Stimulated activated CD4-positive, alpha-beta T cell treated with anti-CD3 and anti-CD28 coated beads, Interleukin-2, amount 100 ng/mL, for 4 hours (primary cell): Measurements from ENCODE around the gene STIP1.
A peak's percentile ranks its signal among the peaks of the same experiment; 100 is the strongest.
"Not testable (repeated sequence)": the region's sequence is repeated elsewhere in the genome, so short reads cannot be mapped to it uniquely, and the experiment has no call there.

Source experiments
- DNase-seq: peaks from one replicate; pipeline ENCODE4 v3.0.0-alpha.2; 2020; ENCODE audit warnings: low read depth

The STIP1 gene

DNA sequence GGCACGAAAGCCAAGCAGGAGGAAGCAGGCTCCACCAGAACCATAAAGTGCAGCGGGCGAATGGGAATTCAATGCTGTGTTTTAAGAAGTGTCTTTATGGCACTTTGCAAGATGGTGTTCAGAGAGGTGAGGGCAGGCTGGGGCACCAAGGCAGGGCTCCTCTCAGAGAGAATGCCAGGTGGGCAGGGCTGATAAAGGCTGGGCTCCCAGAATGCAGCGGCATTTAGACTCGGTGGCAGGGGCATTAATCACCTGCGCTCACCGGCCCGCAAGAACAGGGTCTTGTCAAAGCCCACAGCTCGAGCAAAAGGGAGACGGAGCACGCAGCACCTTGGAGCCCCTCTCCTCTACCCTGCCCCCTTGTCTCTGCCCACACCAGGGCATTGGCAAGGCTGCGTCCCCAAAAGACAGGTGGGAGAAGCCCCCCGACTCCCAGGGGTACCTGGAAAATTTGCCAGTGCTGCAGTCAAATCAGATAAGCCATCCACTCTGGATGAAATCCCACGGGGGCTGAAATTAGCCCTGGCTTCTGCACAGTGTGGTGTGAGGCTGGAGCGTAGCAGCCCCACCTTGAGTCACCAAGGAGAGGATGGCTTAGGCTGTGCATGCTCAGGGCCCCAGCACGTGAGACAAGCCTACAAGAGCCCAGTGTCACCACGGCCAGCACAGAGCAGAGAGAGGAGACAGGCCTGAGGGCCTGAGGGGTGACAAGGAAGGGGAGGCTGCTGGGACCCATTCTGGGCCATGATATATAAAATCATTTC lies 28.2 kb upstream of the STIP1 start:
- no peak for DNase-seq

DNA sequence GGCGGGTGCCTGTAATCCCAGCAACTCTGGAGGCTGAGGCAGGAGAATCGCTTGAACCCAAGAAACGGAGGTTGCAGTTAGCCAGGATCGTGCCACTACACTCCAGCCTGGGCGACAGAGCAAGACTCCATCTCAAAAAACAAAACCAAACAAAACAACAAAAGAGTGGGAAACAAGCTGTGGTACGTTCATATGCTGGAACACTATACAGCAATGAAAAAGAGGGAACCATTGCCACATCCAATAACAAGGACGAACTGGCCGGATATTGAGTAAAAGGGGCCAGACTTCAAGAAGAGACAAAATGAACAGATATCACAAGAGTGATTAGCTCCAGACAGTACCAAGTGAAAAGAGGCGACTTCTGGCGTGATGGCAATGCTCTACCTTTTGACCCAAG lies 24.9 kb upstream of the STIP1 start:
- no peak for DNase-seq

DNA sequence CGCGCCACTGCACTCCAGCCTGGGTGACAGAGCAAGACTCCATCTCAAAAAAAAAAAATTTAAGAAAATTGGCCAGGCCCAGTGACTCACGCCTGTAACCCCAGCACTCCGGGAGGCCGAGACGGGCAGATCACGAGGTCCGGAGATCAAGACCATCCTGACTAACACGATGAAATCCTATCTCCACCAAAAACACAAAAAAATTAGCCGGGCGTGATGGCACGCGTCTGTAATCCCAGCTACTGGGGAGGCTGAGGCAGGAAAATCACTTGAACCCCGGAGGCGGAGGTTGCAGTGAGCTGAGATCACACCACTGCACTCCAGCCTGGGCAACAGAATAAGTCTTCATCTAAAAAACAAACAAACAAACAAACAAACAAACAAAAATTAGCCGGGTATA lies 23.2 kb upstream of the STIP1 start:
- DNase-seq: not testable (repeated sequence)

DNA sequence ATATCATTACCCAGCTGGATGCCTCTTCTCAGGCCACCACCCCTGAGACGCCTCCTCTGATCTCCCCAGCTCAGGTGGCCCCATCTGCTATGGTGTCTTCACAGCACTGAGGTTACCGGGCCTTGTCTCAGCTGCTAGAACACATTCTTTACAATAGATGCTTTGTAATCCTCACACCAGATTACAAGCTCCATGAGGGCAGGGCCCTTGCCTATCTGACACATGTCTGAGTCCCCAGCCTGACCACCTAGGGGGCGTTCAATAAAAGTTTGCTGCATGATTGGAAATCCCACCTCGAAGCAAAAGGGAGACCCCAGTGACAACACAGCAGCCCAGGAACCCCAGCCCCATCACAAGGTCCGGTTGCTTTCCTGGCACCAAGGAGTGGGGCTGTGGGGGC lies 22.0 kb upstream of the STIP1 start:
- DNase-seq: no peak

DNA sequence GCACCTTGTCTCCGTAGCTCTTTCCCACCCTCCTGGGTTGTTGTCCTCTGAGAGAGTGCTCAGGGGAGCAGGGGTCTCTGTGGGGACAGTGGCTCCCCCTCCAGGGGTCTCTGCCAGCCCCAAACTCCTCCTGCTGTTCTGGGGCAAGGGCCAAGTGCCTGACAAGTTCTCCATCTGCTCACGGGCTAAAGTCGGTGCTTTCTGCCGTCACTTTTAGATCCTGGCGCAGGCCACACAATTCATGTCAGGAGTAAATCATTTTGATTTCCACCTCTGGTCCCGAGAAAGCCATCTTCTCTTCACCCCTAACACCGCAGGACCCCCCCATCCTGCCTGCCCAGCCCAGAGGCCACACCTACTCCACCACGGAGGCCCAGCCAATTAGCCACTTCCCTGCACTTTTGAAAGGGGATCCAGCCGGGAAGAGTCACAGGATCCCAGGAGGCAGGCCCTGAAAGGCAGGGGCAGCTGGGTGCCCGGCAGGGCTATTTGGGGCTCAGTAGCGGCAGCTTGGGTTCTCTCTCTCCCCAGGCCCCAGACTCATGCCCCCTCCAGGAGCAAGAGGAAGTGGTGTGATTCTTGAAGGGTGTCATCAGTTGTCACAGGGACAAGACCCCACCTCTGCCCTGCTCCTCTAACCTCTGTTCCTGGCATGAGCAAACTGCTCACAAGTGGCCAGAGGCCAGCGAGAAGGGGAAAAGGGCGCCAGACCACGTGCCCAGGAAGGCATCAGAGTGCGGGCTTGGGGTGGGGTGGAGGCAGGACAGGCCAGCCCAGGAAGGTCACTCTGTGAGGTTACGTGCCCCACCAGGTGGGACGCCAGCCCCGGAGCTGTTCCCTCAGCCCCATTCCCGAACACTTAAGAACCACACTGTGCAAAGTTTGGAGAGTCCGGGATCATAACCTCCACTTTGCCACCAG lies 21.3 kb upstream of the STIP1 start:
- no peak for DNase-seq

DNA sequence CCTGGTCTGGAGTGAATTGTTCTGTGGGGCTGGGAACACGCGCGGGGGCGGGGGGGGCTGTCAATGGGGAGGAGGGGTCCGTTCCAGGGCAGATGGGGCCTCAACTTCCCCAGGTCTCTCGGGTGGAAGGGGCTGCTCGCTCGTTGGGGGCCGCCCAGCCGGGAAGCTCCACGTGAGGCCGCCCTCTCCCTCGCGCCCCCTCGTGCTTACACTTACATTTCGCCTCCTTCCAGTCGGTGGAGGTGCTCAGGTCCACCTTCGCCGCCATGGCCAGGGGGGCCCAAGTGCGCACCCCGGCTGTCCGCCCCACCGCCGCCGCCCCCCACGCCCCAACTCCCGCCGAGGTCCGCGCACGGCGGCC lies 20.5 kb upstream of the STIP1 start:
- DNase-seq: no peak

DNA sequence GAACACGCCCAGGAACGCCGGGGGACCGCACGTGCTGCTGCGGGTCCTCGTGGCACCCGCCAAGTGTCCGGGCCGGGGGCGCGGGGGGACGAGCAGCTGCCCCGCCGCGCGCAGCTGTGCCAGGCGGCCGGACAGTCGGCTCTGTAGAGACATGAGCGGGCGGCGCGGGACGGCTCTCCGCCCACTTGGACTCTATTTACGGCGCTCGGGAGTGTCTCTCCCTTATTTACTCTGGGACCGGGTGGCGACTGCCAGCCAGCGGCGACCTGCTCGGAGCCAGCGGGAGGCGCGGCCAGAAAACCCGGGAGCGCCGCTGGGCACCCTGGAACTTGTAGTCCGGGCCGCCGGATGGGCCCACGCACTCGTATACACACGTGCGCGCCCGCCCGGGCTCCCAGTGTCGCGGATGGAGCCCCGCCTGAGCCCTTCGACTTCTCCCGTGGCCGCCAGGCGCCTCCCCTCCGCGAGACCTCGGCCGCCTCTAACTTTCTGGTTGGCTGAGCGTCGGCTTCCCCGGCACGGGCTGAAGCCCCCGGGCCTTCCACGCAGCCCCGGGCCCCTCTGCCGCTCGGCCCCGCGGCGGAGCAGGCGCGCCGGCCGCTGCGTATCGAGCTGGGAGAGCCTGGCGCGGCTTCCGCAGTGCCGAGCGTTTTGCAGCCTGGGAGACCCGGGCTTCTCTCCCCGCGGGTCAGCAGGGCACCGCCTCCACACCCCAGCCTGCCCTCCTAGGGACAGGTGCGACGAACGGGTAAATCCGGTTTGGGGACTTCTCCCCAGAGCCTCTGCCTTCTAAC lies 19.9 kb upstream of the STIP1 start, which contains the start of gene MACROD1:
MACROD1 (minus strand) TSS at position 272 of the 794 bp plus-strand sequence; CDS start at position 153, 119 bp downstream.
- DNase-seq: peak; percentile 81

DNA sequence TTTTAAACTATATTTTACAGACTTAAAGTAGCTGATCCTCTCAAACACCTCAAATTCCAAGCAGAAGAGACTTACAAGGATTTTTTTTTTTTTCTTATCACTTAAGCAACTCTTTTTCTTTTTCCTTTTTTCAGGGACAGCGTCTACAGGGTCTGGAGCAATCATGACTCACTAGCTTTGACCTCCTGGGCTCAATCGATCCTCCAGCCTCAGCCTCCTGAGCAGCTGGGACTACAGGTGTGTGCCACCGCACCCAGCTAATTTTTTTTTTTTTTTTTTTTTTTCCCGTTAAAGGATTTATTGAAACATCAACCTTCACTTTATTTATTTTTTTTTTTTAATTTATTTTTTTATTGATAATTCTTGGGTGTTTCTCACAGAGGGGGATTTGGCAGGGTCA lies 15.6 kb upstream of the STIP1 start:
- DNase-seq: no peak

DNA sequence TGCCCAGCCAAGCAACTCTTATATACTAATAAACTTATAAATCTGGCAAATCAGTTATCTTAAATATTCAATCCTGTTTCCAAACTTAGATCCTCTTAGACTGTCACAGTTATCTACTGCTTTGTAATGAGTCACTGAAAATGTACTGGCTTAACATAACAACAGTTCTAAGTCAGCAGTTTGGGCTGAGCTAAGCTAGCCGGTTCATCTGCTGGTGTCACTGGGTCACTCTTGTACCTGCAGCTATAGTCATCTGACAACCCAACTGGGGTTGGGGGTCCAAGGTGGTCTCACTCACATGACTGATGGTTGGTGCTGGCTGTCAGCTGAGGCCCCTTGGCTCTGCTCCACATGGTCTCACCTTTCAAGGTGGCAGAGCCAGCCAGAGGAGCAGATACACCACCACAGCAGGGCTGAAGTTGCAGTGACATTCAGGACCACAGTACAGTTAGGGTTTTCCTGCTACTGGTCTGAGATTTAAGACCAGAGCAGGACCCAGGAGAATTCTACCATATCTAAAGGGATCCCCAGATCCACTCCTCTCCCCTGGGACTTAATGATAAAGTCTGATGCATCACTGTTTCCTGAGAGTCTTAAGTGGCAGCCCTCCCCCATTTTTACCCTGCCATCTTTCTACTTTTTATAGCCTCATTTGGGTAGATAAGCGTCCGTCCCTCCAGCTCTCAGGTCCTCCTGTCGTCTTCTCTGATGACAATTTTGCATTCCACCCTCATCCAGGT lies 12.2 kb upstream of the STIP1 start:
- no peak for DNase-seq

DNA sequence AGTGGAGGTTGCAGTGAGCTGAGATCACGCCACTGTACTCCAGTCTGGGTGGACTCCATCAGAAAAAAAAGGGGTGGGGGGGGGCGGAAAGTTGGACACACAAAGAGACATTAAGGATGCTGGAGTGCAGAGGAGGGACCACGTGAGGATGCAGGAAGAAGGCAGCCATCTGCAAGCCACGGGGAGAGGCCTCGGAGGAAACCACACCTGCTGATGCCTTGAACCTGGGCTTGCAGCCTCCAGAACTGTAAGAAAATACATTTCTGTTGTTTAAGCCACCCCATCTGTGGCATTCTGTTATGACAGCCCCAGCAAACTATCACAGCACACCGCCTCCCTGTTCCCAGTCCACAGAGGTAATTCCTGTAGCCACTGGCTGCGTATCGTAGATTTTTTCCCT lies 9.2 kb upstream of the STIP1 start:
- no peak for DNase-seq

DNA sequence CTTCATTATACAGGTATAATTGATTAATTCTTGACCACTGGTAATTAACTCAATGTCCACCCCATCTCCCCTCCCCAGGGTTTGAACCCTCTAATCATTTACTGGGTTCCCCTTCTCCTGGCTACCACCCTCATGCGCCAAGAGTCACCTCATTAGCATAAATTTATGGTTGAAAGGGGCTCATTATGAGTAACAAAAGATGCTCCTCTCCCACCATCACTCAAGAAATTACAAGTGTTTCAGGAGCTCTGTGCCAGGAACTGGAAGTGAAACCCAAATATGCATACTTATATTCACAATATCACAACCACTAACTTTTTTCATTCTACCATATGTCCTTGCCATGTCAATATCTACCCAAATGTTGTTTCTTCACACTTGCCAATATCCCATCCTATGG lies 7.8 kb upstream of the STIP1 start:
- no peak for DNase-seq

DNA sequence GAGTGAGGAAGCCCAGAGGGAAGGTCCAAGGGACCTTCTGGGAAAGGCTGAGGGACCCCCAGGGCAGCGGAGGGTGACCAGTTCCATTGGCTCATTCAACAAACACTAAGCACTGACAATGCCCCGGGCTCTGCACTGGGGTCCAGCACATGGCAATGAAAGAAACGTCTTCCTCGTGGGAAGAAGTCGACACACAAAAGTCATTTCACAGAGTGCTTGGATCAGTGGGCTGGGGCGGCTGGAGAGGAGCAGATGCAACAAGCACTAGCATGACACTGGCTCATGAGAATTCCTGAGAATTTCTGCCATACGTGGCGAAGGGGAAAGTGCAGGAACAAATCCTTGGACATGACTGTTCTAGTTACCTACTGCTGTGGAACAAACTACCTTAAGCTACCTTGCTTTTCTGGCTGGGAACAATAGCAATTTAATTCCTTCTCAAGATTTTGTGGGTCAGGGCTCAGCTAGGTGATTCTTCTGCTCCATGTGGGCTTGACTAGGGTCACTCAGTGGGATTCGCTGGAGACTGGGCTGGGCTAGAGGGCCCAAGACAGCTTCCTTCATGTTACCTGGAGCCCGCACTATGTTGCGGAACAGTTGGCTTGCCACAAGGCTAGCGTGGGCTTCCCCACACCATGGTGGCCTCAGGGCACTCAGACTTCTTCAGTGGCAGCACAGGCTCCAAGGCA lies 6.9 kb upstream of the STIP1 start:
- DNase-seq: no peak

DNA sequence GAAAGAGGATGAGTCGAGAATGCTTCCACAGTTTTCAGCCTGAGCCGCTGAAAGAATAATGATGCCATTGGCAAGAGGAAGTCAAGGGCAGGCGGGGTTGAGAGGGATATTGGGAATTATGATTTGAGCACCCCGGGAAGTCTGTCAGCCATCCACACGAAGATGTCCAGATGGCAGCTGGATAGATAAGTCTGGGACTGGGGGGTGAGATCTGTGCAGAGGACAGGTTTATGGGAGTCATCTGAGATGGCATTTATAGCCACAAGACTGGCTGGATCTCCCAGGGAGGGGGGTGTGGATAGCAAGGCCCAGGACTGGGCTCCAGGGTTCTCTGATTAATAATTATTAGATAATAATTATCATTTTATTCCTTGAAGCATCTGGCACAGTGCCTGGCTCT lies 5.1 kb upstream of the STIP1 start:
- DNase-seq: no peak

DNA sequence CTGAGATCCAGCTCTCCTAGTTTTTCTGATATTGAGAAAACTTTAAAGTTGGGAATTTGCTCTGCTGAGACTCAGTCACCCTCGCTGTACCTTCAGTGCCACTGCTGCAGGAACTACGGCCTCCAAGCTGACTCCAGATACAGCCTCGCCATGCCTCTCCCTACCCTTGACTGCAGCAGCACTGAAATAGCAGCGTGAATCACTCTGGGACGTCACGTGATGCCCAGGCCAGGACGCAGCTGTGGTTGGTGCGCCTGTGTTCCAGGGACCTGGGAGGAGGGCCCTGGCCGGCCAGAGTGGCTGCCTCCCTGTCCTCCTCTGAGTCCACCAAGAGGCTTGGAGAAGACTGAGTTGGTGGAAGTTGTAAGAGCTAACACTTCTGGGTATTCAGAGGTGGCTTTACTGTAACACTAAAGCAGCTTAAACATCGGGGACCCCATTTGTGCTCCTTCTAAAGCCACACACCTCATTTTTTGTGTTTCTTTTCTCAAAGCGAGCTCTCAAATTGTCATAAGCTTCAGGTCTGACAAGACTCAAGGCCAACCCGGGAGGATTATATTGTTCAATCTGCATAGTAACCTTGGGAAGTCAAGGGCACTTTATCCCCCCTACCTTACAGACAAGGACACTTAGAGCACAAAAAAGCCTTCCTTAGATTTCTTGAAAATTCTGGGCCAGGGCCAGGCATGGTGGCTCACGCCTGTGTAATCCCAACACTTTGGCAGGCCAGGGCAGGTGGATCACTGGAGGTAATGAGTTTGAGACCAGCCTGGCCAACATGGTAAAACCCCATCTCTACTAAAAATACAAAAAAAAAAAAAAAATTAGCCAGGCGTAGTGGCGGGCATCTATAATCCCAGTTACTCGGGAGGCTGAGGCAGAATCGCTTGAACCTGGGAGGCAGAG lies 4.2 kb upstream of the STIP1 start:
- DNase-seq: no peak

DNA sequence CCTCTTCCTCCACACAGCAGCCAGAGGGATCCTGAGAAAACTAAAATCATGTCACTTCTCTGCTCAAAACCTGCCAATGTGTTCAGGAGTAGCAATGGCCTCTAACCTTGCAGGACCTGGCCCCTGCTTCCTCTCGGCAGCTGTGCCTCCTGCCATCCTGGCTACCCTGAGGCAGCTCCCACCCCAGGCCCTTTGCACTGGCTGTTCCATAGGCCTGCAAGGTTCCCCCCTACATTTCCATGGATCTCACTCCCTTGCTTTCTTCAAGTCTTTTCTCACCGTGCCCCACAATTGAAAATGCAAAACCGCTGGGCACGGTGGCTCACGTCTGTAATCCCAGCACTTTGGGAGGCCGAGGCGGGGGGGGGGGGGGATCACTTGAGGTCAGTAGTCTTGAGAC lies 2.1 kb upstream of the STIP1 start:
- no peak for DNase-seq

DNA sequence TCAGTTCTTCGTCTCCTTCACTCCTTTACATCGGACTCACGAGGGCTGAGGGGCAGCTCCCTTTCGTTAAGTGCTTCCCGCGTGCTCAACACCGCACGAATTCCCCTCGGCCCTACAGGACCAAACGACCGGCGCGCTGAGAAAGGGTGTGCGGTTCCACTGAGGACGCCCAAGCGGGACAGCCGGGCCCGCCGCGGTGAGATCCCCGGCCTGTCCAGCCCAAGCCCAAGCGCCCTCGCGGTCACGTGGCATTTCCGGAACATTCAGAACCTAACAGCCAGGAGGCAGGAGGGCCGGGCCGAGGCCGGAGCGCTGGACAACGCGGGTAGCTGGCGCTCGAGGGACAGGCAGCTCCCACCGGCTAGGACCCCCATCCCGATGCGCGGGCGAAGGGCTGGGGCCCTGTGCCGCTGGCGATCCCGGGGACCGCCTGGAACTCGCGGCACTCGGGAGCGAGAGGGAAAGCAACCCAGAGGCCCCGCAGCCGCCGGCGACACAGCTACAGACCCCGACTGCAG lies 737 bp upstream of the STIP1 start:
- no peak for DNase-seq

DNA sequence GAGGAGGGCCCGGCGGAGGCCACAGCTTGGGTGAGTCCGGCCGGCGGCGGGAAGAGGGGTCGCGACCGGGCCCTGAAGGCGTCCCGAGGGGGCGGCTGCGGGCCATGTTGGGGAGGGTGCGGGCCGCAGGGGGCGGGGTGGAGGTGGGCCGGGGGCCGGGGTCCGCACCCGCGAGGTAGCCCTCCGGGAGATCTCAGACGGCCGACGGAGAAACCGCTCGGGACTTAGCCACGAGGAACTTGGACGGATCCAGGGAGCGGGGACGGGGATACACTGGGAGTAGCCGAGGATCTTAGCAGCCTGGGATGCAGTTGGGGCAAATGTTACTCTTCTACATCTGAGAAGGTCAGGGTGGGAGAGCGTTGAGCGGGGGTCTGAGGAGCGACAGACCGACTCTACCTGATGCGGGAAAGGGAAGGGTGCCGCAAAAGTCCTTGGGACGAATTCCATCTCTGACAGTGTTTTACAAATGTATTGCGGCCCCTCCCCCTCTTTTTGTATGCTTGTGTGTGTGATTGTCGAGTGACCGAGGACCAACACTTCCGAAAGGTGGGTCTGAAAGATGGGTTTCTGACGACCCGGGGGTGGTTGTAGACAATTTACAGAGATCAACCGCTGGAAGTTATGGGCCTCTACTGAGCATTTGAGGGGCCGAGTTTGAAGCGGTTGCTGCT lies 658 bp downstream of the STIP1 start:
- DNase-seq: no peak

DNA sequence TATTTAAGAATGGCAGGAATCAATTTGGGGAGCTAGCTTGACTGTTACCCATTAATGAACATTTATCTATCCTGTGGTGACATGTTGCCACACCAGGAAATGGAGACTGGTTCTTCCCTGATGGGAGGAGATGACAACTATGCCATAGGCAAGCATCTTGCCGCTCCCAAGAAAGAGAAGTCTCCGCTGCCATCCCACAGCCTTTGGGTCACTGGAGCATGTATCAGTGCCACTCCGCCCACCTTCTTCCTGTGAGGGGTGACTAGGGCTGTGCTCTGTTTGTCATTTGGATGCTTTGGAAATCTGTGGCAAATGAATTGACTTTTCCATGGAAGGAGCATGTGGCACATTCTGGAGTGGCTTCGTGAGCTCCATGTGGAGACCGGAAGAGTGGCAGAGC lies 6.5 kb downstream of the STIP1 start:
- no peak for DNase-seq

DNA sequence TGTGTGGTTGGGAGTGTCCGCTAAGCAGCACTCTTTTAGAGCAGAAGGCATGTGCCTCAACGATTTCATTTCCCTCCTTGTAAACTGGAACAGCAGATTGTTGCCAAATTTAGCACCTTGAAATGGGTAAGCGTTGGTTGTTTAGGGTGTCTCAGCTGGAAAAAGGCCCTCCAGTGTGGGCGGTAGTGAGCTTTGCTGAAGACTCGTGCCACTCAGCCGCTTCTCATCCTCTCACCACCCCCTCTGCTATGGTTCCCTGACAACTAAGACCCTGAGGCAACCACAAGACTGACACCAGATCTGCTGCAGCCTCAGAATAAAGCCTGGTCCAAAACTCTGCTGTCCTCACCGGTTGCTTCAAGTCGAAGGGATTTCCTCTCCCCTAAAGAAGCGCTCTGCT lies 10.7 kb downstream of the STIP1 start:
- no peak for DNase-seq
